Measurements from ENCODE around the gene PPP4R1.

The PPP4R1 gene

DNA sequence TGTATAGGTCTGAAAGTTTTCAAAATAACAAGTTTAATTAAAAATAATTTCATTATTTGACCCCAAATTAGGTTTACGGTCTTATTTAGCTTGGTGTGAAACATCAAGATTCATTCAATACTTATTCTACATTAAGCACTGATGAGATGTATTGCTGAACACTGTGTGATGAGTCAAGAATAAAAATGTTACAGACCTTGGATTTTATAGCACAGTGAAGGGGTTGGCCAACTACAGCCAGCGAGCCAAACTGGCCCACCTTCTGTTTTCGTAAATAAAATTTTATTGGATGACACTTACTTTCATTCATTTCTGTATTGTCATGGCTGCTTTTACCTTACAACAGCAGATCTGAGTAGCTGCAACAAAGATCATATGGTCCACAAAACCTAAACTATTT is 8.3 kb downstream of the PPP4R1 start:
- H3K27me3 ChIP-seq (ENCODE audit: insufficient read depth, poor library complexity, severe bottlenecking): no peaks in the 10 kb centered on the region
- TF ChIP-seq, protein P1, sequence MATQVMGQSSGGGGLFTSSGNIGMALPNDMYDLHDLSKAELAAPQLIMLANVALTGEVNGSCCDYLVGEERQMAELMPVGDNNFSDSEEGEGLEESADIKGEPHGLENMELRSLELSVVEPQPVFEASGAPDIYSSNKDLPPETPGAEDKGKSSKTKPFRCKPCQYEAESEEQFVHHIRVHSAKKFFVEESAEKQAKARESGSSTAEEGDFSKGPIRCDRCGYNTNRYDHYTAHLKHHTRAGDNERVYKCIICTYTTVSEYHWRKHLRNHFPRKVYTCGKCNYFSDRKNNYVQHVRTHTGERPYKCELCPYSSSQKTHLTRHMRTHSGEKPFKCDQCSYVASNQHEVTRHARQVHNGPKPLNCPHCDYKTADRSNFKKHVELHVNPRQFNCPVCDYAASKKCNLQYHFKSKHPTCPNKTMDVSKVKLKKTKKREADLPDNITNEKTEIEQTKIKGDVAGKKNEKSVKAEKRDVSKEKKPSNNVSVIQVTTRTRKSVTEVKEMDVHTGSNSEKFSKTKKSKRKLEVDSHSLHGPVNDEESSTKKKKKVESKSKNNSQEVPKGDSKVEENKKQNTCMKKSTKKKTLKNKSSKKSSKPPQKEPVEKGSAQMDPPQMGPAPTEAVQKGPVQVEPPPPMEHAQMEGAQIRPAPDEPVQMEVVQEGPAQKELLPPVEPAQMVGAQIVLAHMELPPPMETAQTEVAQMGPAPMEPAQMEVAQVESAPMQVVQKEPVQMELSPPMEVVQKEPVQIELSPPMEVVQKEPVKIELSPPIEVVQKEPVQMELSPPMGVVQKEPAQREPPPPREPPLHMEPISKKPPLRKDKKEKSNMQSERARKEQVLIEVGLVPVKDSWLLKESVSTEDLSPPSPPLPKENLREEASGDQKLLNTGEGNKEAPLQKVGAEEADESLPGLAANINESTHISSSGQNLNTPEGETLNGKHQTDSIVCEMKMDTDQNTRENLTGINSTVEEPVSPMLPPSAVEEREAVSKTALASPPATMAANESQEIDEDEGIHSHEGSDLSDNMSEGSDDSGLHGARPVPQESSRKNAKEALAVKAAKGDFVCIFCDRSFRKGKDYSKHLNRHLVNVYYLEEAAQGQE (IDR thresholded peaks at IDR 0.05; ENCODE audit: insufficient replicate concordance, low read depth): no peak
- TF ChIP-seq SPI1 (IDR thresholded peaks at IDR 0.05; ENCODE audit: borderline replicate concordance, low read depth): no peak
- TF ChIP-seq, protein P2, sequence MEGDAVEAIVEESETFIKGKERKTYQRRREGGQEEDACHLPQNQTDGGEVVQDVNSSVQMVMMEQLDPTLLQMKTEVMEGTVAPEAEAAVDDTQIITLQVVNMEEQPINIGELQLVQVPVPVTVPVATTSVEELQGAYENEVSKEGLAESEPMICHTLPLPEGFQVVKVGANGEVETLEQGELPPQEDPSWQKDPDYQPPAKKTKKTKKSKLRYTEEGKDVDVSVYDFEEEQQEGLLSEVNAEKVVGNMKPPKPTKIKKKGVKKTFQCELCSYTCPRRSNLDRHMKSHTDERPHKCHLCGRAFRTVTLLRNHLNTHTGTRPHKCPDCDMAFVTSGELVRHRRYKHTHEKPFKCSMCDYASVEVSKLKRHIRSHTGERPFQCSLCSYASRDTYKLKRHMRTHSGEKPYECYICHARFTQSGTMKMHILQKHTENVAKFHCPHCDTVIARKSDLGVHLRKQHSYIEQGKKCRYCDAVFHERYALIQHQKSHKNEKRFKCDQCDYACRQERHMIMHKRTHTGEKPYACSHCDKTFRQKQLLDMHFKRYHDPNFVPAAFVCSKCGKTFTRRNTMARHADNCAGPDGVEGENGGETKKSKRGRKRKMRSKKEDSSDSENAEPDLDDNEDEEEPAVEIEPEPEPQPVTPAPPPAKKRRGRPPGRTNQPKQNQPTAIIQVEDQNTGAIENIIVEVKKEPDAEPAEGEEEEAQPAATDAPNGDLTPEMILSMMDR (IDR thresholded peaks at IDR 0.05; ENCODE audit: insufficient read depth, low read length): no peak
- TF ChIP-seq GABPA (IDR thresholded peaks at IDR 0.05; ENCODE audit: low read depth): no peak
- TF ChIP-seq POLR2AphosphoS5 (IDR thresholded peaks at IDR 0.05; ENCODE audit: low read depth): no peak
- DNase-seq (ENCODE audit: low read depth in 1 of 2, low spot score in 1 of 2): no peak
- no peak overlapping the region for H3K27ac ChIP-seq (replicated peaks)
- no peak overlapping the region for H3K4me3 ChIP-seq (replicated peaks; ENCODE audit: insufficient read depth, low read length)

DNA sequence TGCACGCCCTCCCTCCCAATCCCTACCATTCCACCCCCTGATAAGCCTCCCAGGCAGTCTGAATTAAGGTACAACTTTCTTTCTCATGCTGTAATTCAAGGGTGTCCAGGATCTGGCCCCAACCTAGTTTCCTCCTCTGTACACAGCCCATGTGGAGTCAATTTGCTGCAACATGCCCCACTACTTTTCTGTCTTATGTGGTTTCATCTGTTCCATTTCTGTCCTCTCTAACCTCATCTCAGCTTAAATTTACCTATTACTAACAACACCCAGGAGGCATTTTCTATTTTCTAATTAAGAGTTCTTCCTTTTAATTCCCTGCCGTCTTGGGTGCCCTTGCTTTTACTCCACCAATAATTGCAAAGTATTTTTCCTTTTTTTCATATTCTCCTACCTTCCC is 10.0 kb downstream of the PPP4R1 start:
- DNase-seq (ENCODE audit: low read depth in 1 of 2, low spot score in 1 of 2): no peak
- TF ChIP-seq, protein P1 (IDR thresholded peaks at IDR 0.05; ENCODE audit: insufficient replicate concordance, low read depth): no peak
- TF ChIP-seq GABPA (IDR thresholded peaks at IDR 0.05; ENCODE audit: low read depth) (no peak), SPI1 (IDR thresholded peaks at IDR 0.05; ENCODE audit: borderline replicate concordance, low read depth) (no peak), POLR2AphosphoS5 (IDR thresholded peaks at IDR 0.05; ENCODE audit: low read depth) (no peak)
- TF ChIP-seq, protein P2 (IDR thresholded peaks at IDR 0.05; ENCODE audit: insufficient read depth, low read length): no peak
- no peaks in the 10 kb centered on the region for H3K27me3 ChIP-seq (ENCODE audit: insufficient read depth, poor library complexity, severe bottlenecking)
- no peak overlapping the region for H3K4me3 ChIP-seq (replicated peaks; ENCODE audit: insufficient read depth, low read length)
- no peak overlapping the region for H3K27ac ChIP-seq (replicated peaks)

DNA sequence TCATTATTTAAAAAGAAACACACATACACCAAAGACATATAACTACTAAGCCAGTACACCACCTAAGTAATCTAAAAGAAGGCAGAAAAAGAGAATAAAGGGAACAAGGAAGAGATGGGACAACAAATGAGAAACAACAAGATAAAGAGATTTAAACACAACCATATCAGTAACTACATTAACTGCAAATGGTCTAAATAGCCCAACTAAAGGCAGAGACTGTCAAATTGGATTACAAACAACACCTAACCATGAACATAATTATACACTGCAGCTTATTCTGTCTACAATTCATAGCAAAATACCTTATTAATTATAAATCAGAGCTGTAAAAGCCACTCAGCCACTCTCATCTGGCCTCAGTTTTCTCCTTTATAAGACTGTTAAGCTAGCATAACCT is 15.0 kb downstream of the PPP4R1 start:
- Histone ChIP-seq H3K27me3 (ENCODE audit: insufficient read depth, poor library complexity, severe bottlenecking) (no peaks in the 10 kb centered on the region), H3K27ac (replicated peaks) (no peak overlapping the region), H3K4me3 (replicated peaks; ENCODE audit: insufficient read depth, low read length) (no peak overlapping the region)
- TF ChIP-seq SPI1 (IDR thresholded peaks at IDR 0.05; ENCODE audit: borderline replicate concordance, low read depth) (no peak), POLR2AphosphoS5 (IDR thresholded peaks at IDR 0.05; ENCODE audit: low read depth) (no peak), GABPA (IDR thresholded peaks at IDR 0.05; ENCODE audit: low read depth) (no peak)
- TF ChIP-seq, protein P2 (IDR thresholded peaks at IDR 0.05; ENCODE audit: insufficient read depth, low read length): no peak
- TF ChIP-seq, protein P1 (IDR thresholded peaks at IDR 0.05; ENCODE audit: insufficient replicate concordance, low read depth): no peak
- DNase-seq (ENCODE audit: low read depth in 1 of 2, low spot score in 1 of 2): no peak

All from HL-60 (cell line).